Naive B cell (primary cell): ENCODE results near the gene BTBD9. TPM values are rescaled to one million over a fixed set of nuclear protein-coding genes. Genes with fewer than 3 reads are reported as not detected.

Source experiments
- ATAC-seq, 2 donors: fragments of 150-1000 bp; cut with Tn5 transposase; 2 replicates each; pipeline ENCODE4 v1.10.0; 2021; ENCODE audit warnings: low read depth in 2 of 2, mild to moderate bottlenecking in 2 of 2, moderate library complexity in 2 of 2
- DNase-seq: peaks from one replicate; pipeline ENCODE4 v3.0.0; 2022
- H3K27ac Mint-ChIP-seq, 6 donors: one replicate each; pipeline ENCODE4 v1.8.0; 2020 to 2022; ENCODE audit warnings: mild to moderate bottlenecking in 6 of 6, mixed read lengths in 6 of 6, moderate library complexity in 5 of 6, inconsistent platforms in 2 of 6
- H3K27me3 Mint-ChIP-seq, 3 donors: one replicate each; pipeline ENCODE4 v1.8.0; 2021 to 2022; ENCODE audit warnings: mixed read lengths in 3 of 3, mild to moderate bottlenecking in 1 of 3
- H3K36me3 Mint-ChIP-seq, 2 donors: one replicate each; pipeline ENCODE4 v1.8.0; 2020 to 2022; ENCODE audit warnings: mixed read lengths in 2 of 2, inconsistent platforms in 1 of 2, mild to moderate bottlenecking in 1 of 2
- H3K4me1 Mint-ChIP-seq, 3 donors: one replicate each; pipeline ENCODE4 v1.8.0; 2020 to 2022; ENCODE audit warnings: mixed read lengths in 3 of 3, inconsistent platforms in 1 of 3, mild to moderate bottlenecking in 1 of 3, moderate library complexity in 1 of 3
- H3K4me3 Mint-ChIP-seq, 8 donors: one replicate each; pipeline ENCODE4 v1.8.0; 2020 to 2022; ENCODE audit warnings: mild to moderate bottlenecking in 8 of 8, mixed read lengths in 8 of 8, moderate library complexity in 8 of 8, inconsistent platforms in 2 of 8
- H3K9me3 Mint-ChIP-seq, 7 donors: one replicate each; pipeline ENCODE4 v1.8.0; 2020 to 2022; ENCODE audit warnings: mixed read lengths in 7 of 7, mild to moderate bottlenecking in 5 of 7, inconsistent platforms in 2 of 7, moderate library complexity in 1 of 7
- polyA plus RNA-seq, 6 donors: library from polyadenylated mRNA; unstranded; fragments of 300-500 nt; fragmentation: Illumina TruSeq; gene quantifications; one replicate each; pipeline ENCODE4 v1.2.3, GENCODE V29; 2021; ENCODE audit warnings: low read depth in 6 of 6

Gene BTBD9
- polyA plus RNA-seq, 6 donors from 2014 or later, result 3.5 to 29.1 (median 20.2) TPM

DNA sequence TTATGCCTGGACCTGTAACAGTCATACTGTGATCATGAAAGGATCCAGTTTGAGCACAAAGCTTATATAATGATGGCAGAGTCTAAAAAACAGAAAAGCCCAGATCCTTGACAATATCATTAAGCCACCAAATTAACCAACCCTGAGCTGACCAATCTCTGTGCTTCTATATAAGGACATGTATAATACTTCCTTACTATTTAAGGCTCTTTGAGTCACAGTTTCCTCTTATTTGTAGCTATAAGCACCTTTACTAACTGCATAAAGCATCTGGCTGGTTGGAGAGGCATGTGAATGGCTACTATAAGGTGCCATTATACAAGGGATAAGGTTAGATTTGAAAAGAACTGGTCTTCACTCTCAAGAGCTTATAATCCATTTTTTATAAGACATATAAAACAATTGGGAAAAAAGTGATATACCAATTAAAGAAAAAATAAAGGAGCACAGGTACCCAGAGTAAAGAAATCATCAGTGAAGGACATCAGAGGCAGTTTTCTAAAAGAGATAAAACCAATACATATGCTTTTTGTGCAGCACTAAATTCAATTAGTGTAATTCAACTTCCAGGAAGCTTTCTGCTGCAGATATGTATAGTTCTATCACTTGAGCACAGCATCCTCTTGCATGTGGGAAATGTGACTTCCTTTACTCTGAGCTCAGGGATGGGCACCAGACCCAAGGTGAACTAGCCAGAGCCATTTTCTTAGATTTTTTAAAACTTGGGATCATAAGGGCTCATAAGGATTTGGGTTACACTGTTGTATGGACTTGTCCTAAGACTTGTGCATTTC is 121.0 kb downstream of the BTBD9 start:
- peak overlapping the region in 1 of 6 donors; percentile 78 for H3K27ac Mint-ChIP-seq
- H3K27me3 Mint-ChIP-seq, result no peaks in the 10 kb centered on the region
- no peak overlapping the region for H3K4me3 Mint-ChIP-seq
- no peak for ATAC-seq
- H3K9me3 Mint-ChIP-seq, result no peaks in the 10 kb centered on the region
- DNase-seq, result no peak
- H3K36me3 Mint-ChIP-seq, result peaks cover 10 to 11% of the 10 kb centered on the region in 2 donors
- H3K4me1 Mint-ChIP-seq, result peaks cover 23 to 28% (median 27%) of the 10 kb centered on the region in 3 donors

DNA sequence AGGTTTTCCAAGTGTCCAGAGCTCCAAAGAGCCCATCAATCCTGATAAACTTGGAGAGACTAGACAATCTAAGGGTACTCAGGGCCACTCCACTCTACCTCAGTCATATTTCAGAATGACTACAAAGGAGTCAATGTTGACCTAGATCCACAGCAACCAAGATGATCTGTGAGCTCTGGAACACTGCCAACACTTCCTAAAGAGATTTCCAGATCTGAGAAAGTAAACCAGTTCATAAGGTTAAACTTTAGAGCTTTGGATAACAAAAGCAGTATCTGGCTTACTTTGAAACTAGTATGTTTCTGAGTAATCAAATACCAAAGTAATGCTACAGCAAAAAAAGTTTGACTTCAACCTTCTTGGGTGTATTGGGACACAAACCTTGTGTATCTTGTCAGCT is 122.7 kb downstream of the BTBD9 start:
- ATAC-seq, result no peak
- H3K4me1 Mint-ChIP-seq, result peaks cover 21 to 25% (median 24%) of the 10 kb centered on the region in 3 donors
- H3K27ac Mint-ChIP-seq, result peak overlapping the region in 1 of 6 donors; percentile 37
- no peak overlapping the region for H3K4me3 Mint-ChIP-seq
- H3K36me3 Mint-ChIP-seq, result peaks cover 2 to 12% of the 10 kb centered on the region in 2 donors
- no peak for DNase-seq
- H3K9me3 Mint-ChIP-seq, result no peaks in the 10 kb centered on the region
- H3K27me3 Mint-ChIP-seq, result no peaks in the 10 kb centered on the region

DNA sequence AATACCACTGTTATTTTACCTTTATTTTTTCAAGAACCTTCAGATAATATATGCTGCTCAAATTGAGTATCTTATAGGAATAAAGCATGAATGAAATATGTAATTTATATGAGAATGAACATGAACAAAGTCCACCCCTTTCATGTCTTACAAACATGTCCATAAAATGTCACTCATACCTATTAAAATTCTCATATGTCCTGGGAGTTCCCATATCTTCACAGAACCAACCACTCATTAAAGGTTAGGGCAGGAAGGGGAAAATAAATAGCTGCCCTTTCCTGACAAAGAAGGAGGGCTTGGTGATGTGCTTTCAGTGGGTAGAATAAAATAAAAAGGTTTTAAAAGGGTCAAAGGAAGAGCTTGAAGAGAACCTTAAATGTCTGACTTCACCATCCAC is 125.3 kb downstream of the BTBD9 start:
- DNase-seq, result no peak
- Mint-ChIP-seq H3K4me1 (peaks cover 15 to 24% (median 17%) of the 10 kb centered on the region in 3 donors), H3K4me3 (no peak overlapping the region), H3K36me3 (peaks cover 0 to 14% of the 10 kb centered on the region in 2 donors), H3K27me3 (no peaks in the 10 kb centered on the region), H3K9me3 (no peaks in the 10 kb centered on the region), H3K27ac (no peak overlapping the region)
- ATAC-seq, result no peak

DNA sequence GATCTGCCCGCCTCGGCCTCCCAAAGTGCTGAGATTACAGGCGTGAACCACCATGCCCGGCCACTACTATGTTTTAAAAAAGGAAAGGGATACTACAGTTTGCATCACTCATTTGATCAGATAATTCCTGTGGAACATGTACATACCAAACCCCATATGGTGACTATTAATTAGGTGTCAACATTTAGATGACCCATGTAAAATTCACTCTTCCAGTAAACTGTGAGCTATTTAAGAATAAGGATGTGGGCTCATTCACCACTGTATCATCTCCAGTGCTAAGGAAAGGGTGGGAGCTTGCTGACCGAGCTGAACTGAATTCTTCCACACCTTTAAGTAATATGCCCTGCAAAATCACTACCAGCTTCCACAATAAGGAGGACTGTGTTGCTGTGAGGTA is 127.5 kb downstream of the BTBD9 start:
- no peak overlapping the region for H3K4me3 Mint-ChIP-seq
- DNase-seq (no peak), ATAC-seq (no peak)
- peak overlapping the region in 1 of 6 donors; percentile 54 for H3K27ac Mint-ChIP-seq
- no peaks in the 10 kb centered on the region for H3K27me3 Mint-ChIP-seq
- H3K4me1 Mint-ChIP-seq, result peaks cover under 1 to 6% (median 6%) of the 10 kb centered on the region in 3 donors
- H3K36me3 Mint-ChIP-seq, result peaks cover 0 to 14% of the 10 kb centered on the region in 2 donors
- H3K9me3 Mint-ChIP-seq, result no peaks in the 10 kb centered on the region

DNA sequence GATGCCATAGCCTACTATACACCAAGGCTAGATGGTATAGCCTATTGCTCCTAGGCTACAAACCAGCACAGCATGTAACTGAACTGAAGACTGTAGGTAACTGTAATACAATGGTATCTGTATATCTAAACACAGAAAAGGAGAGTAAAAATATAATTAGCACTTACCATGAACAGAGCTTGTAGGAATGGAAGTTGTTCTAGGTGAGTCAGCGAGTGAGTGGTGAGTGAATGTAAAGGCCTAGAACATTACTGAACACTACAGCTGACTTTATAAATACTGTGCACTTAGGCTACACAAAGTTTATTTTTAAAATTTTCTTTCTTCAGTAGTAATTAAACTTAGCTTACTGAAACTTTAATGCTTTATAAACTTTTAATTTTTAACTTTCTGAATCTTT is 129.5 kb downstream of the BTBD9 start:
- Mint-ChIP-seq H3K27me3 (no peaks in the 10 kb centered on the region), H3K9me3 (no peaks in the 10 kb centered on the region), H3K4me1 (peaks cover 0 to 5% (median 2%) of the 10 kb centered on the region in 3 donors), H3K4me3 (no peak overlapping the region), H3K36me3 (peaks cover 0 to 7% of the 10 kb centered on the region in 2 donors), H3K27ac (no peak overlapping the region)
- no peak for DNase-seq
- no peak for ATAC-seq

DNA sequence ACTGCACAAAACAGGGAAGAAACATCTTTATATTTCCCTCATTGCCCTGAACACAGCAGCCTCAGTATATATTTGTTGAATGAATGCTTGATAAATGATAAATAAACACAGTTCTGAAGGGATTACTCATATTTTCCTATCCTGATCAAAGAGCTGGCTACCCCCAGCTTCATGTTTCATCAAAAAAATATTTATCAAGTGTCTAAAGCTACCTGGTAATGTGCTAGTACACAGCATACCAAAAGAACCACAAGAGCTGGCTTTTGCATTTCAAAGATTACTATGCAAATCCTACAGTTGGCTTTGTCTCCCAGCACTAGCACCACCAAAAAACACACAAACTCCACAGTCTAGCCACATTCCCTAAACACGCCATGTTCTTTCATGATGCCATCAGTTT is 130.0 kb downstream of the BTBD9 start:
- no peak for DNase-seq
- peaks cover 0 to 7% of the 10 kb centered on the region in 2 donors for H3K36me3 Mint-ChIP-seq
- H3K4me3 Mint-ChIP-seq, result no peak overlapping the region
- H3K9me3 Mint-ChIP-seq, result no peaks in the 10 kb centered on the region
- no peak for ATAC-seq
- no peak overlapping the region for H3K27ac Mint-ChIP-seq
- H3K27me3 Mint-ChIP-seq, result no peaks in the 10 kb centered on the region
- peaks cover 0 to 5% (median 2%) of the 10 kb centered on the region in 3 donors for H3K4me1 Mint-ChIP-seq

DNA sequence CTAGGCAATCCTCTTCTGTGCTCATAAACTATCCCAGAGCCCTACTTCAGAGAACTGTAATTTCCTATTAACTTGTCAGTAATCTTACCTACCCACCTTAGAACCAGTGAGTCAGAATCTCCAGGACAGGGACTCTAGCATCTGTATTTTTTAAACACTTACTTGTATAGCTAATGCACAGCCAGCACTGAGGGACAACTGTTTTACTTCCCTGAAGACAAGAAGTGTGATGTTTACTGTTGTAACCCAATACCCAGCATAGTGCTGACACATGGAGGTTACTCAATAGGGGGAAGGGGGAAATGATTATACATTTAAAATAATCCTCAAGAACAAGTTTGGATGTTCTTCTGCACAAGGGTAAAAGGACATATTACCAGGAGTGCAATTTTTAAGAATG is 130.8 kb downstream of the BTBD9 start:
- no peak for DNase-seq
- ATAC-seq, result no peak
- H3K27me3 Mint-ChIP-seq, result no peaks in the 10 kb centered on the region
- no peak overlapping the region for H3K4me3 Mint-ChIP-seq
- H3K36me3 Mint-ChIP-seq, result peaks cover 0 to 7% of the 10 kb centered on the region in 2 donors
- no peaks in the 10 kb centered on the region for H3K9me3 Mint-ChIP-seq
- H3K4me1 Mint-ChIP-seq, result peaks cover 0 to 5% (median 2%) of the 10 kb centered on the region in 3 donors
- H3K27ac Mint-ChIP-seq, result no peak overlapping the region

DNA sequence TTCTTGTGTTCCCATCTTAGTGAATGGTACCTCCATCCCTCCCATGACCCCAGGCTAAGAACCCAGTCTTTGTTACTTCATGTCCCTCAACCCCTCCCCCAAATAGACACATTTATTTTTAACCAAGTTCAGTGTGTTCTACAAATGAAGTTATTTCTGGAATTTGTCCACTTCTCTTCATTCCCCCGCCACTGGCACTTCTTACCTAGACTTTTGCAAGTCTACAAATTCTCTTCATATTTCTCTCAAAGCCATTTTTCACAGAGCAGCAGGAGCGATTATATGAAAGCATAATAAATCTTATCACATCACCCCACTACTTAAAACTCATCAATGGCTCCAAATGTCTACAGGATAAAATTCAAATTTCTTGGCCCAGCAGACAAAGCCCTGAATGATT is 131.4 kb downstream of the BTBD9 start:
- Mint-ChIP-seq H3K27me3 (no peaks in the 10 kb centered on the region), H3K4me1 (peaks cover 0 to 5% (median 2%) of the 10 kb centered on the region in 3 donors), H3K9me3 (no peaks in the 10 kb centered on the region), H3K27ac (no peak overlapping the region), H3K36me3 (peaks cover 0 to 7% of the 10 kb centered on the region in 2 donors), H3K4me3 (no peak overlapping the region)
- DNase-seq, result no peak
- no peak for ATAC-seq

DNA sequence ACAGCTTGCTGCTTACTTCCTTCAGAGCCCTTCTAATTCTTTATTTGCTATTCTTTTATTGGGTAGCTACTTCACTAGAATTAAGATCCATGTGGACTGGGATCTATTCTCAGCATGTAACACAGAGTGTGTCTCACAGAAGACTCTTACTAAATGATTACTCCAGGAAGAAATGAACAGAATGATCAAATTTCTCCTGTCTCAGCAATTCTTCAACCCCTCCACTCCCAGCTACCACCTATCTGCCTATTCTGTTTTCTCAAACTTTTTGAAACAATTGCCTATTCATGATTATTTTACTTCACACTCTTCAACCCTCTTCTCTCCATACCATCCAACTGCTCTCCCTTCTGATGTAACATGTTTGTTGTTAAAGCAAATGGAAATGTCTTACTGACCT is 132.6 kb downstream of the BTBD9 start:
- no peak for ATAC-seq
- DNase-seq, result no peak
- H3K4me3 Mint-ChIP-seq, result no peak overlapping the region
- H3K27ac Mint-ChIP-seq, result no peak overlapping the region
- peaks cover 0 to 5% (median 2%) of the 10 kb centered on the region in 3 donors for H3K4me1 Mint-ChIP-seq
- no peaks in the 10 kb centered on the region for H3K9me3 Mint-ChIP-seq
- H3K36me3 Mint-ChIP-seq, result peaks cover 0 to 4% of the 10 kb centered on the region in 2 donors
- no peaks in the 10 kb centered on the region for H3K27me3 Mint-ChIP-seq

DNA sequence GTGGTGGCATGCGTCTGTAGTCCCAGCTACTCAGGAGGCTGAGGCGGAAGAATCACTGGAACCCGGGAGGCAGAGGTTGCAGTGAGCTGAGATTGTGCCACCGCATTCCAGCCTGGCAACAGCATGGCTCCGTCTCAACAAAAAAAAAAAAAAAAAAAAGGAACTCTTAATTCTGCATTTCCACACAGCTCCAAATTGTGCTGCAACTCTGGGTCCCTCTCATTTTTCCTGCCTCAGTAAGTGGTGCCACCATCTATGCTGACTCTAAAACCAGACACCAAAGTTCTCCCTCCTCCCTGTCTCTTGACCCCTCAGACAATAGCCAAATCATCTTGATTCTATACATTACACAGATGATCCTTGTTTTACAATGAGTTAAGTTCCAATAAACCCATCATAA is 133.9 kb downstream of the BTBD9 start:
- Mint-ChIP-seq H3K4me1 (peaks cover 2 to 5% (median 2%) of the 10 kb centered on the region in 3 donors), H3K27me3 (no peaks in the 10 kb centered on the region), H3K9me3 (no peaks in the 10 kb centered on the region), H3K27ac (no peak overlapping the region), H3K4me3 (no peak overlapping the region), H3K36me3 (no peaks in the 10 kb centered on the region)
- no peak for DNase-seq
- no peak for ATAC-seq

DNA sequence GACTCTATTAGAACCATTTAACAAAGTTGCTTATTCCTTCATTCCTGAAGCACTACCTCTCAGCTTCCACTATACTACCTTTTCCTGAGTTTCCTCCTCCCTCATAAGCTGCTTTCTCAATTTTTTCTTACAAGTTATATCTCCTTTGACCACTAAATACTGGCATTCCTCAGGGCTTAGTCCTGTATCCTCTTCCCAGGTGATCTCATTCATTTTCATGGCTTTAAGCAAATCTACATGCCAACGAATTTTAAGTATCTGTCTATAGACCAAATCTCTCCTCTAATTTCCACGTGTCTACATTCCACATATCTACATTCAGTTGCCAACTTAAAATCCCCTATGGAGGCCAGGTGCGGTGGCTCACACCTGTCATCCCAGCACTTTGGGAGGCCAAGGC is 134.7 kb downstream of the BTBD9 start:
- Mint-ChIP-seq H3K4me3 (no peak overlapping the region), H3K9me3 (no peaks in the 10 kb centered on the region), H3K36me3 (no peaks in the 10 kb centered on the region), H3K27ac (no peak overlapping the region), H3K27me3 (no peaks in the 10 kb centered on the region), H3K4me1 (peaks cover 1 to 3% (median 2%) of the 10 kb centered on the region in 3 donors)
- ATAC-seq (no peak), DNase-seq (no peak)

DNA sequence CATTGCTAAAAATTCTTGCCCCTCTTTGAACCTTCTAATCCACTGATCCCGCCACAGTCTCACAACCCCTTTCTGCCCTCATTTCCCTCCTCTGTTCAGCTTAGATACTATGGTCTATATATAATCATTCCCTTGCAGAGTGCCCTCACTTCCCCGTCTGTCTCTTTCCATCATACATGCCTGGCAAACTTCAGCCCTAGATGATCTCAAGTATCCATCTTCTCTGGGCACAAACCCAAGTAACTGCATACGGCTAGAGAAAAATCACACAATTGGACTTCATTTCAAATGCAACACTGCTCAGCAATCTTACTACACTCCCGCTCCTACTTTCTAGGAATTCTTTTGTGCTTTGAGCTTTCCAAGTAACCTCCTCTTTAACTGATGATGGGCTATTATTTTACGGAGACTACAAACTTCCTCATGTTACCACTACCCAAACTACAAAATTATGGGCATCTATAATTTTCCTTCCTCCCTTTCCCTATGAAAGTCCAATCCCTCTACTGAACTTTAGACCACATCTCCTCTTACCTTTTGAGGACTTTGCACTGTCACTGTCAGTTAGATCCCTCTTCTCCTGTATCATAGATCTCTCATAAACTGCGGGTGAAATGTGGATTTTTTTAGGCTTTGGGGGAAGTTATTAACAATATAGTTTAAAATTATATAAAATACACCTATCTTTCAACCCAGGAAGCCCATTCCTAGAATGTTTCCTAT is 135.6 kb downstream of the BTBD9 start:
- no peak overlapping the region for H3K27ac Mint-ChIP-seq

DNA sequence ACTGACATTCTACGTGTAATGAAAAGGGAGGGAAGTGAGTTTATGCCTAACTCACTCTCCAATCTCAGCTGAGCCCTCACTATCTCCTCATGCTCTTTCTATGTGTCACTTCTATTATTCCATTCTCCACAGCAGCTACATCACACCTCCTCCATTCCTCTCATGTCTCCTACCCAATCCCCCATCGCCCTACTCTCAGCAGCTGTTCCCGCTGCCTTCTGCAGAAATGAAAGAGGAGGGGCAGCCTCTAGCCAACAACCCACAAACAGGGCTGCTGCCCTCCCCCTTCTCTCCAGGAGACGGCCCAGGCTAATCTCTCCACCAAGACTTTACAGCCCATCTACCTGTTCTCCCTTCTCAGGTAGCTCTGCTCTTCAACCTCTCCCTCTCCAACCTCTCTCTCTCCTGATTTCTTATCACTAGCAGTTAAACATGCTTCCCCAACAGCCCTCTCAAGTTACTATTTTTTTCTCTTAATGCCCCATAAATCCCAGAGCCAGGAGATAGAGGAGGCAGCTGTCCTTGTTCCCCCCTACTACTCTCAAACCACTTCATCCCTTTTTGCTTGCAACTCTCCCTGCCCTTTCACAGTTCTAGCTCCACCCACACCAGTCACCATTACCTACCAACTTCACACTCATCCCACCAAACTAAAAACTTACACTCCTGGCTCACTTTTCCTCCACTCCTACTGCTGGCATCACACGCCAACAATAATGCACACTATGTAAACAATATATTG is 136.5 kb downstream of the BTBD9 start:
- no peaks in the 10 kb centered on the region for H3K9me3 Mint-ChIP-seq
- no peak for ATAC-seq
- H3K4me1 Mint-ChIP-seq, result peaks cover 0 to 2% (median 0%) of the 10 kb centered on the region in 3 donors
- no peak overlapping the region for H3K4me3 Mint-ChIP-seq
- DNase-seq, result no peak
- H3K27ac Mint-ChIP-seq, result no peak overlapping the region
- no peaks in the 10 kb centered on the region for H3K27me3 Mint-ChIP-seq
- no peaks in the 10 kb centered on the region for H3K36me3 Mint-ChIP-seq

More for the DNA sequence above, 135.6 kb downstream of the BTBD9 start:
- Mint-ChIP-seq H3K36me3 (no peaks in the 10 kb centered on the region), H3K4me1 (peaks cover 0 to 2% (median 0%) of the 10 kb centered on the region in 3 donors), H3K4me3 (no peak overlapping the region), H3K9me3 (no peaks in the 10 kb centered on the region), H3K27me3 (no peaks in the 10 kb centered on the region)
- ATAC-seq (no peak), DNase-seq (no peak)
